UCSD-AML1 (cell line): ENCODE measurements around the gene THAP11.
A peak's percentile ranks its signal among the peaks of the same experiment; 100 is the strongest.

ENCODE experiments used
- DNase-seq: peaks from one replicate; lab custom pipeline; 2025; ENCODE audit not compliant: unreplicated experiment; lab: John Stamatoyannopoulos, UW

Gene THAP11

GRCh38 chr16:67882374-67883145 is 40.4 kb downstream of the THAP11 start:
- DNase-seq = no peak

- DNase-seq = no peak
Observed at GRCh38 chr16:67883146-67883871, 41.2 kb downstream of the THAP11 start.

- DNase-seq = peak; percentile 54
Observed at GRCh38 chr16:67883872-67884261, 41.7 kb downstream of the THAP11 start.

GRCh38 chr16:67884684-67885083 is 42.6 kb downstream of the THAP11 start, which contains the start of gene NRN1L:
TSS of gene NRN1L (plus strand) at chr16:67884885. CDS start at chr16:67884904, 19 bp downstream.
- no peak for DNase-seq

- no peak for DNase-seq
Observed at GRCh38 chr16:67885545-67885944, 43.4 kb downstream of the THAP11 start.

GRCh38 chr16:67885976-67886375 is 43.9 kb downstream of the THAP11 start:
- no peak for DNase-seq

GRCh38 chr16:67886387-67886786 is 44.3 kb downstream of the THAP11 start:
- no peak for DNase-seq

- no peak for DNase-seq
Observed at GRCh38 chr16:67888331-67888730, 46.2 kb downstream of the THAP11 start.

- no peak for DNase-seq
Observed at GRCh38 chr16:67892375-67892774, 50.3 kb downstream of the THAP11 start.

- DNase-seq = peak; percentile 96
Observed at GRCh38 chr16:67892899-67893742, 51.0 kb downstream of the THAP11 start, which contains the start of gene PSKH1. TSS of gene PSKH1 (plus strand) at chr16:67893254. CDS start at chr16:67908750, 15,496 bp downstream.
